ENCODE data around the gene GSG1L2.

- TF ChIP-seq SP1 (IDR thresholded peaks at IDR 0.05), result no peak
- TF ChIP-seq, protein P1, sequence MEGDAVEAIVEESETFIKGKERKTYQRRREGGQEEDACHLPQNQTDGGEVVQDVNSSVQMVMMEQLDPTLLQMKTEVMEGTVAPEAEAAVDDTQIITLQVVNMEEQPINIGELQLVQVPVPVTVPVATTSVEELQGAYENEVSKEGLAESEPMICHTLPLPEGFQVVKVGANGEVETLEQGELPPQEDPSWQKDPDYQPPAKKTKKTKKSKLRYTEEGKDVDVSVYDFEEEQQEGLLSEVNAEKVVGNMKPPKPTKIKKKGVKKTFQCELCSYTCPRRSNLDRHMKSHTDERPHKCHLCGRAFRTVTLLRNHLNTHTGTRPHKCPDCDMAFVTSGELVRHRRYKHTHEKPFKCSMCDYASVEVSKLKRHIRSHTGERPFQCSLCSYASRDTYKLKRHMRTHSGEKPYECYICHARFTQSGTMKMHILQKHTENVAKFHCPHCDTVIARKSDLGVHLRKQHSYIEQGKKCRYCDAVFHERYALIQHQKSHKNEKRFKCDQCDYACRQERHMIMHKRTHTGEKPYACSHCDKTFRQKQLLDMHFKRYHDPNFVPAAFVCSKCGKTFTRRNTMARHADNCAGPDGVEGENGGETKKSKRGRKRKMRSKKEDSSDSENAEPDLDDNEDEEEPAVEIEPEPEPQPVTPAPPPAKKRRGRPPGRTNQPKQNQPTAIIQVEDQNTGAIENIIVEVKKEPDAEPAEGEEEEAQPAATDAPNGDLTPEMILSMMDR (IDR thresholded peaks at IDR 0.05; ENCODE audit: low read depth, low read length, missing input control), result no peak
- TF ChIP-seq GABPA (IDR thresholded peaks at IDR 0.05 in 1 of 2, conservative IDR thresholded peaks at IDR 0.05 in 1 of 2), result no peak
- TF ChIP-seq RXRA (IDR thresholded peaks at IDR 0.05), result no peak
These were observed 22.3 kb upstream of the GSG1L2 start for GRCh38 chr17:9844153-9844552.

Data from liver (tissue), 3 donors.